HTERT RPE-1 (cell line): ENCODE data around the gene TMEM31.
"Not testable (repeated sequence)": the region's sequence is repeated elsewhere in the genome, so short reads cannot be mapped to it uniquely, and the experiment has no call there.

ENCODE experiments used
- in situ Hi-C: fragments of 300-500 bp; cut with MboI; formaldehyde crosslinking; loops from 4 replicates; pipeline ENCODE4 v1.14.3; 2020; ENCODE audit warnings: low sequenced_read_pairs

The TMEM31 gene

GRCh38 chrX:103722505-103722904 lies 11.8 kb downstream of the TMEM31 start:
- in situ Hi-C loops = no loop called here

GRCh38 chrX:103726477-103726876 lies 15.8 kb downstream of the TMEM31 start:
- in situ Hi-C loops = no loop called here

GRCh38 chrX:103727115-103727514 lies 16.4 kb downstream of the TMEM31 start:
- in situ Hi-C loops = no loop called here

DNA sequence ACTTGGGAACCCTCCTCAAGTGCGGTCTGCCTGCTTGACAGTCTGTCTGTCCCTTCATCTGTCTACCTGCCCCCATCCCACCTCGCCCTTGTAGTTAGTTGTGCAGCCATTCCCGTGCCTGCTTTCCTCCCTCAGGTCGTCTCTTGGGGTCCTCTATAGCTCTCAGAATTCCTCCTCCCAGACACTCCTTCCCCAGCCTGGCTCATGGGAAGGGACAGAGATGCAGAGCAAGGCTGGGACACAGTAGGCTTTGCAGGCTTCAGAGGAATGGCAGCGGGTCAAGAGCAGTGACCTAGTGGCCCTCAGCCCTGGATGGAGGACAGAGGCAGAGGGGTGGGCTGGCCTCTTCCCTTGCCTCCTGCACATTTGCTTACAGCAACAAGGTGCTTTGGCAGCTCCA lies 18.3 kb downstream of the TMEM31 start:
- in situ Hi-C loops = no loop called here

DNA sequence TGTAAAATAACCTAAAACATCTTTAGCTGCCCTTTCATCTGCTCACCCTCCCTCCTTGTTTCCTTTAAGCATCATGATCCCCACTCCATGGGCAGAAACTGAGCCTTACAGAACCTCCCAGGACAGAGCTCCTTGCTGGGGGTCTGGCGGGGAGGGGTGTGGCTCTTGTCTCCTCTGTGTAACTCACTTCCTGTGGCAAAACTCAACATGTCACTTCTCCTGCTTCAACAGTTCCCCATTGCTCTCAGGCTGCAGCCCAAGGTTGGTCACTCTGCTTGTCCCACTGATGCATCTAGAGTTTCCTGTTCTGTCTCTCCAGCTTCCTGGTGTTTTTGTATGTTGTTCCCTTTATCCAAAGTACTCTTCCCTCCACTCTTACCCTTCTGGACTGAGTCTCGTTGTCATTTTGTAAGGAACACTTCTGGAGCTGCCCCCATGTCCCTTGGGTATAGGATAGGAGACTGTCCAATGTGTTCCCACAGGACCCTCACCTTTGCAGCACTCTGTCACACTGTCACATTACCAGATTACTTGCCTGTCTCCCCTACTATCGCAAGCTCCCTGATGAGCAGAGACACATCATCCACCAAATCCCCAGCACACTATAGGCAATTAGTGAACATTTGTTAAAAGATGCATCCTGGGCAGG lies 19.6 kb downstream of the TMEM31 start:
- in situ Hi-C loops = no loop called here

GRCh38 chrX:103730796-103731493 lies 20.2 kb downstream of the TMEM31 start:
- in situ Hi-C loops = no loop called here

DNA sequence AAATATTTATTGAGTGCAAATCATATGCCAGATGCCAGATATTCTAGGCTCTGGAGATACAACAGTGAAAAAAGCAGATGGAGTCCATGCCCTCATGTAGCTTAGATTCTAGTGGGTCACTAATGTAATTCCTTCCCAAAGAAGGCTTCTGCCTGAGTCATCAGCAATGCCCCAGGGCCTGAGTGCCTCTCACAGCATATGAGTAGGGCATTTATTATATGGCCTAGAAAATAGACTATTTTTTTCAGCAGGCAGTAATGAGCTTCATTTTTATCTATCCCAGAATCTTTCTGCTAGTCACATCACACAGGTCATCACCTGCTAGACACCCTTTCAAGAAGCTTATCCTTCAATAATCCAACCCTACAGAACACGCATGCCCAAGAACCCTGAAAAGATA lies 22.3 kb downstream of the TMEM31 start:
- in situ Hi-C loops = no loop called here

GRCh38 chrX:103734125-103734760 lies 23.5 kb downstream of the TMEM31 start:
- in situ Hi-C loops = no loop called here

- in situ Hi-C loops = no loop called here
Observed at GRCh38 chrX:103737696-103738095, 27.0 kb downstream of the TMEM31 start.

DNA sequence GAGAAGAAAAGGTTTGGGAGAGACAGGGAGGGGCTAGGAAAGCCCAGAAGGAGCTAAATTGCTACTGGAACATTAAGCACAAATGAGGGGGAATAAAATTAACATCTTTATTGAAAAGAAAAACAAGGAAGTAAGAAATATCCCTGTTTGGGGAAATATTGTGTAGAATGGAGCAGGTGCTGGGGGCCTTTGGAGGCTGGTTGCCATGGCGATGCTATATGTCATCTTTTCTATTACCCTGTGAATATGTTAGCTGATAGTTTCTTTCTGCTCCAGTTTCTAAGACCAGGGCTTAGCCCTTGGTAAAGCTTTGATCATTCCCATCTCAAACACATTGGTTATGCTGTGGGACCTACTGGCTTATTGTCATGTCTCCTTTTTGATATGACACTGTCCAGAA lies 28.7 kb downstream of the TMEM31 start:
- in situ Hi-C loops = no loop called here

DNA sequence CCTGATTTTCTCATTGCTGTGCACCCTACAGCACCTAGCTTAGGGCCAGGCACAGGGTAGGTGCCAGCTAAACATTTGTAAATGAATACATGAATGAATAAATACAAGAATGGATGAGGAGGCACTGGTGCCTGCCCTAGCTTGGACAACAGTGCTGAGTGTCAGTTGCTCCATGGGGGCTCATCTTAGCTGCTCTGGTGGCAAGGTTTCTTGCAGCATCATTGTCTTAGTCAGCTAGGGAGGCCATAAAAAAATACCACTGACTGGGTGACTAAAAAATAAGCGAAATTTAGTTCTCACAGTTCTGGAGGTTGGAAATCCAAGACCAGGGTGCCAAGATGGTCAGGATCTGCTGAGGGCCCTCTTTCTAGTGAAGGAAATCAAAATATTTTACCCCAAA lies 31.2 kb downstream of the TMEM31 start:
- in situ Hi-C loops = no loop called here

DNA sequence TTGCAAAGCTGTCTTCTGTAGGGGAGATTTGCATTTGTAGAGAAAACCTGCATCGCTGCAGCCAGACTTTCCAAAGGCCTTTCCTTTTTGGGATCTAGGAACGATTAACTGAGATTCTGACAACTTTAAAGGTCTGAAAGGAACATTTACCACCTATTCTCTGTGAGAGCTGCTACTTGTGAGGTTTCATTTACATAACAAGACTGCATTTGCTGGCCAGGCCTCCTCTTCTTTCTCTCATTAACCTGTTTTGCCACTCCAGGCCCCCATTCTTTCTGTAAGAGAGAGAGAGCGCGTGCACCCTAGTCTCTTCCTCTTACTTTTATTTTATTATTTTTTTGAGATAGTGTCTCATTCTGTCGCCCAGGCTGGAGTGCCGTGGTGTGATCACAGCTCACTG lies 31.6 kb downstream of the TMEM31 start:
- in situ Hi-C loops = no loop called here

- in situ Hi-C loops = no loop called here
Observed at GRCh38 chrX:103747163-103747562, 36.5 kb downstream of the TMEM31 start.

- in situ Hi-C loops = no loop called here
Observed at GRCh38 chrX:103754401-103754800, 43.7 kb downstream of the TMEM31 start.

GRCh38 chrX:103756736-103757135 lies 46.0 kb downstream of the TMEM31 start:
- in situ Hi-C loops = no loop called here

DNA sequence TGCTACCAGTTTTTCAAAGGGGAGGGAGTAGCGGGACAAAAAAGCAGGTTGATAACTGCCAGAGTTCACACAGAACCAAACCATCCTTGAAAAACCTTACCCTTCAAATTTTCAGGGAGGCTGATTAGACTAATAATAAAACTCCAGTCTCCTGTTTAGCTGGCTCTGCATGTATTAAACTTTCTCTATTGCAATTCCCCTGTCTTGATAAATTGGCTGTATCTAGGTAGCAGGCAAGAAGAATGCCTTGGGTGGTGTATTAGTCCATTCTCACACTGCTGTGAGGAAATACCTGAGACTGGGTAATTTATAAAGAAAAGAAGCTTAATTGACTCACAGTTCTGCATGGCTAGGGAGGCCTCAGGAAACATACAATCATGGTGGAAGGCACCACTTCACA lies 47.8 kb downstream of the TMEM31 start:
- in situ Hi-C loops = no loop called here

GRCh38 chrX:103763541-103763940 lies 52.8 kb downstream of the TMEM31 start:
- in situ Hi-C loops = not testable (repeated sequence)
